NCI-H2171 (cell line): ENCODE measurements around the gene TUBGCP5.

Experiments
- DNase-seq: peaks from one replicate; lab custom pipeline; 2025; lab: John Stamatoyannopoulos, UW

The TUBGCP5 gene

GRCh38 chr15:22978691-22979237, 60.6 kb downstream of the TUBGCP5 start:
- no peak for DNase-seq

- DNase-seq, result no peak
These were observed 64.6 kb downstream of the TUBGCP5 start for GRCh38 chr15:22974745-22975144.

- no peak for DNase-seq
These were observed 65.4 kb downstream of the TUBGCP5 start for GRCh38 chr15:22973987-22974386.

GRCh38 chr15:22973286-22973685, 66.1 kb downstream of the TUBGCP5 start:
- DNase-seq, result no peak

GRCh38 chr15:22969489-22969888, 69.9 kb downstream of the TUBGCP5 start:
- DNase-seq, result no peak

GRCh38 chr15:22968366-22968765, 71.0 kb downstream of the TUBGCP5 start:
- DNase-seq, result no peak

- no peak for DNase-seq
These were observed 72.1 kb downstream of the TUBGCP5 start for GRCh38 chr15:22967084-22967770.

GRCh38 chr15:22966321-22967083, 72.9 kb downstream of the TUBGCP5 start:
- no peak for DNase-seq

GRCh38 chr15:22963641-22964040, 75.7 kb downstream of the TUBGCP5 start:
- DNase-seq, result no peak

- no peak for DNase-seq
These were observed 76.8 kb downstream of the TUBGCP5 start for GRCh38 chr15:22962611-22963010.

GRCh38 chr15:22961762-22962161, 77.6 kb downstream of the TUBGCP5 start:
- DNase-seq, result no peak

GRCh38 chr15:22960556-22960955, 78.8 kb downstream of the TUBGCP5 start:
- DNase-seq, result no peak

- no peak for DNase-seq
These were observed 79.2 kb downstream of the TUBGCP5 start for GRCh38 chr15:22960126-22960525.

- DNase-seq, result no peak
These were observed 79.9 kb downstream of the TUBGCP5 start for GRCh38 chr15:22959321-22960101.

GRCh38 chr15:22958487-22959280, 80.7 kb downstream of the TUBGCP5 start:
- DNase-seq, result no peak

- DNase-seq, result no peak
These were observed 82.5 kb downstream of the TUBGCP5 start for GRCh38 chr15:22956978-22957260.

- no peak for DNase-seq
These were observed 83.0 kb downstream of the TUBGCP5 start for GRCh38 chr15:22956257-22956977.

GRCh38 chr15:22955544-22956119, 83.7 kb downstream of the TUBGCP5 start:
- no peak for DNase-seq

- no peak for DNase-seq
These were observed 84.4 kb downstream of the TUBGCP5 start for GRCh38 chr15:22954798-22955543.

- no peak for DNase-seq
These were observed 85.0 kb downstream of the TUBGCP5 start for GRCh38 chr15:22954326-22954725.
